DOHH2 (cell line): ENCODE measurements around the gene UBE2L3.
"Not testable (repeated sequence)": the region's sequence is repeated elsewhere in the genome, so short reads cannot be mapped to it uniquely, and the experiment has no call there.

ENCODE experiments used
- H3F3A ChIP-seq: fragments of 200-600 bp; sonication (generic), shearing (Covaris generic); 2 replicates; pipeline ENCODE4 v1.6.0; 2016; ENCODE audit warnings: antibody characterized with exemption, mild to moderate bottlenecking; ENCODE audit not compliant: control insufficient read depth, insufficient read depth
- H3K27ac ChIP-seq: fragments of 200-600 bp; sonication (generic); 2 replicates; pipeline ENCODE4 v1.5.1; 2014; ENCODE audit warnings: low read depth, mild to moderate bottlenecking, low read length, moderate library complexity
- H3K27me3 ChIP-seq: fragments of 200-600 bp; sonication (generic); 2 replicates; pipeline ENCODE4 v1.6.1; 2014; ENCODE audit warnings: mild to moderate bottlenecking, low read length, mixed read lengths; ENCODE audit not compliant: control insufficient read depth
- H3K36me3 ChIP-seq: fragments of 200-600 bp; sonication (generic); 2 replicates; pipeline ENCODE4 v1.6.1; 2014; ENCODE audit warnings: mild to moderate bottlenecking, low read length, moderate library complexity, mixed read lengths; ENCODE audit not compliant: control insufficient read depth
- H3K4me1 ChIP-seq: fragments of 200-600 bp; sonication (generic); 2 replicates; pipeline ENCODE4 v1.6.1; 2014; ENCODE audit warnings: mild to moderate bottlenecking, low read length, mixed read lengths; ENCODE audit not compliant: control insufficient read depth
- H3K4me2 ChIP-seq: fragments of 200-600 bp; sonication (generic); 2 replicates; pipeline ENCODE4 v1.6.0; 2014; ENCODE audit warnings: mild to moderate bottlenecking, low read length, moderate library complexity
- H3K4me3 ChIP-seq: fragments of 200-600 bp; sonication (generic); 2 replicates; pipeline ENCODE4 v1.5.1; 2014; ENCODE audit warnings: mild to moderate bottlenecking, low read length, mixed read lengths
- H3K79me2 ChIP-seq: fragments of 200-600 bp; sonication (generic); 2 replicates; pipeline ENCODE4 v1.6.1; 2014; ENCODE audit warnings: mild to moderate bottlenecking, low read length, mixed read lengths; ENCODE audit not compliant: control insufficient read depth
- H3K9me2 ChIP-seq: fragments of 200-600 bp; sonication (generic); replicated peaks from 2 replicates; pipeline ENCODE4 v1.6.1; 2014; ENCODE audit warnings: mild to moderate bottlenecking, low read length, mixed read lengths; ENCODE audit not compliant: control insufficient read depth
- H3K9me3 ChIP-seq: fragments of 200-600 bp; sonication (generic); 2 replicates; pipeline ENCODE4 v1.6.1; 2014; ENCODE audit warnings: antibody characterized with exemption, low read length, mixed read lengths; ENCODE audit not compliant: control insufficient read depth, insufficient read depth
- H4K20me1 ChIP-seq: fragments of 200-600 bp; sonication (generic); 2 replicates; pipeline ENCODE4 v1.6.0; 2014; ENCODE audit warnings: low read depth, mild to moderate bottlenecking, antibody characterized with exemption, low read length, moderate library complexity; ENCODE audit not compliant: control insufficient read depth, insufficient read depth
- EZH2phosphoT487 ChIP-seq: fragments of 200-600 bp; sonication (generic); IDR thresholded peaks from 2 replicates; pipeline ENCODE4 v1.6.1; 2017; ENCODE audit warnings: borderline replicate concordance, mild to moderate bottlenecking, antibody characterized with exemption, low read length, moderate library complexity, mixed read lengths
- TF ChIP-seq, protein P1 (sequence below): fragments of 200-600 bp; sonication (generic); IDR thresholded peaks from one replicate; pipeline ENCODE4 v1.5.1; 2014; ENCODE audit warnings: antibody characterized with exemption, mild to moderate bottlenecking, low read depth, low read length; ENCODE audit not compliant: poor library complexity, severe bottlenecking

The UBE2L3 gene

DNA sequence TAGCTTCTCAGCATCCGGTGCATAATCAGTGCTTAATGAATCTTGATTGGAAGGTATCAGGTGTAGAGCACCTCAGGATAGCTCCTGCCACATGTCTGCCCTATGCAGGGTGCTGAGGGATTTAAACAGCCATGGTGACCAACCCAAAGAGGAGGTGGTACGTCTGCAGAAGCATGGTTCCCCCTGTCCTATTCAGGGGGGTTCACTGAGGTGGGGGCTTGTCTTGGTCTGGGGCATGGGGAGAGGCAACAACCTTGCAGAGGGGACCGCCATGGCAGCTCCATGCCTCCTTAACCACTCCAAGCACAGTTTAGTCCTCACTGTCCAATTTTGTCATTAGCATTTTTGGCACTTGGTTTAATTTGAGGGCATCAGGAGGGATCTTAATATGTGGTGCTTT is 24.9 kb downstream of the UBE2L3 start:
- peaks cover 80% of the 10 kb centered on the region for H3K36me3 ChIP-seq

DNA sequence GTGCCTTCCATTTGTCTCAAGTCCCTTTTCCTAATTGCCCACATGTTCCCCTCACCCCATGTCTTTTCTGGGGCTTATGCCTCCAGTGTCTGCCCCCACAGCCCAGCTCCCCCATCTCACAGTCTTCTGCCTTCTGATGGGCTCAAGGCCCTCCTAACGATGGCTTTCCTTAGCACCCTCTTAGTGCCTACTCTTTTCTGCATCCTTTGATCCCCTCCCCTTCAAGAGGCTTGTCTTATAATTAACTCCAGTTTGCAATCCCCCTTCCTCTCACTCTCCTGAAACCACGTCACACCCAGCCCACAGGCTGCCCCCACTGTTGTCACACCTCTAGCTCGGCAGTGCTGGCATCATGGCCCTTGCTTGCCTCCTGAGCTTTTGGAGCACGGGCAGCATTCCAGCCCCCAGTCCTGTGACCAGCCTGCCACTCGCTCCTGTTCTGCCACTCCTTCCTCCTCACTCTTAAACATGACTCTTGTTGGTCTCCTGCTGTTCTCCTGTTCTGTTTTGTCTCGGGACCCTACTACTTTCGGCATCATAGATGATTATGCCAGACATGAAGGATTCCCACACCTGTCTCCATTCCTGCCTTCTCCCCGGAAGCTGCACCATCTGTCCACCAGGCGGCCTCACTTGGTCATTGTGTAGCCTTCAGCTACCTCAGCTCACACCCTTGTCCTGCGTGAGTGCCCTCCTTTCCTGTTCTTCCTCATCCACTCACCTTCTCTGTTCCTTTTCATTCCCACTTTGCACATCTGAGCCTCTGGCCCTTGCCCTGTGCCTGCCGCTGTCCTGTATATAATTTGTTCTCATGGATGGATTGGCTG is 26.1 kb downstream of the UBE2L3 start:
- peaks cover 33% of the 10 kb centered on the region; the same call in 1 of the 2 replicates for H4K20me1 ChIP-seq
- TF ChIP-seq, protein P1, sequence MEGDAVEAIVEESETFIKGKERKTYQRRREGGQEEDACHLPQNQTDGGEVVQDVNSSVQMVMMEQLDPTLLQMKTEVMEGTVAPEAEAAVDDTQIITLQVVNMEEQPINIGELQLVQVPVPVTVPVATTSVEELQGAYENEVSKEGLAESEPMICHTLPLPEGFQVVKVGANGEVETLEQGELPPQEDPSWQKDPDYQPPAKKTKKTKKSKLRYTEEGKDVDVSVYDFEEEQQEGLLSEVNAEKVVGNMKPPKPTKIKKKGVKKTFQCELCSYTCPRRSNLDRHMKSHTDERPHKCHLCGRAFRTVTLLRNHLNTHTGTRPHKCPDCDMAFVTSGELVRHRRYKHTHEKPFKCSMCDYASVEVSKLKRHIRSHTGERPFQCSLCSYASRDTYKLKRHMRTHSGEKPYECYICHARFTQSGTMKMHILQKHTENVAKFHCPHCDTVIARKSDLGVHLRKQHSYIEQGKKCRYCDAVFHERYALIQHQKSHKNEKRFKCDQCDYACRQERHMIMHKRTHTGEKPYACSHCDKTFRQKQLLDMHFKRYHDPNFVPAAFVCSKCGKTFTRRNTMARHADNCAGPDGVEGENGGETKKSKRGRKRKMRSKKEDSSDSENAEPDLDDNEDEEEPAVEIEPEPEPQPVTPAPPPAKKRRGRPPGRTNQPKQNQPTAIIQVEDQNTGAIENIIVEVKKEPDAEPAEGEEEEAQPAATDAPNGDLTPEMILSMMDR = peak; percentile 24
- no peak for TF ChIP-seq EZH2phosphoT487
- peaks cover 80% of the 10 kb centered on the region for H3K36me3 ChIP-seq

More for the DNA sequence above, 24.9 kb downstream of the UBE2L3 start:
- Histone ChIP-seq H3K27me3 (no peaks in the 10 kb centered on the region), H3K27ac (no peak overlapping the region), H3K4me1 (peaks cover 35% of the 10 kb centered on the region), H3K4me2 (no peak overlapping the region), H3K9me2 (no peaks in the 10 kb centered on the region), H3K79me2 (peaks cover 99% of the 10 kb centered on the region), H4K20me1 (peaks cover 41% of the 10 kb centered on the region), H3F3A (peaks cover 9% of the 10 kb centered on the region), H3K9me3 (no peaks in the 10 kb centered on the region), H3K4me3 (no peak overlapping the region)
- TF ChIP-seq, protein P1 = no peak
- no peak for TF ChIP-seq EZH2phosphoT487

DNA sequence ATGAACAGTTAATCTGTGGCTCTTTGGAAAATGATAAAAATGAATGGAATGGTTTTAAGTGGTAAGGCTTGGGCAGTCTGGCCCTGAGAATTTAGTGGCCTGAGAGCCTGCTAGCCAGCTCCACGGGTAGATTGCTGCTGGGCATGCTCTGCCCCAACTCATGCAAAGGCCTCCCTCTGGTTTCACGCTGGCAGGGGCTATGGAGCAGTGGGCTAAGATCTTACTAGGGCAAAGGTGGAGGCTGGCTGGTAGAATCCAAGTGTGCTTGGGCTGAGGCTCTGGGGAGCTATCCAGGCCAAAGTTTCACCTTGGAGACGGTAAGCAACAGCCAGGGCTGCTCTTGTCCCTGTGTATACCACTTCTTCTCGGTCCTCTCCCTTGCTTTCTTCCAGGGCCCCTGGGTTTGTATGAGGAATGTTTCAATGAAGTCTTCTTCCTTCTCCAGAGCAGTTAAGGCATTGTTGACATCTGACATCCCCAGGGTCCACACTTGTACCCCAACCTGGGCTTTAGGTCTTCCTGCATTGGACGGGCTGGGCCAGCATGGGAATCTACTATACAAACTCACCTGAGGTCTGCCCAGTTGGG is 27.4 kb downstream of the UBE2L3 start:
- 0 out of 2 replicates have a peak, but pooled peaks cover 2% of the 10 kb centered on the region for H3F3A ChIP-seq
- no peaks in the 10 kb centered on the region for H3K9me2 ChIP-seq
- H3K4me1 ChIP-seq = peaks cover 17% of the 10 kb centered on the region
- no peak overlapping the region for H3K4me3 ChIP-seq
- no peaks in the 10 kb centered on the region for H3K9me3 ChIP-seq
- peaks cover 100% of the 10 kb centered on the region for H3K79me2 ChIP-seq
- peaks cover 82% of the 10 kb centered on the region for H3K36me3 ChIP-seq
- TF ChIP-seq, protein P1 = no peak
- H3K27ac ChIP-seq = no peak overlapping the region
- H4K20me1 ChIP-seq = peaks cover 31% of the 10 kb centered on the region; the same call in 1 of the 2 replicates
- H3K27me3 ChIP-seq = no peaks in the 10 kb centered on the region
- H3K4me2 ChIP-seq = no peak overlapping the region

More for the DNA sequence above, 26.1 kb downstream of the UBE2L3 start:
- H3K4me1 ChIP-seq = peaks cover 25% of the 10 kb centered on the region
- peaks cover 100% of the 10 kb centered on the region for H3K79me2 ChIP-seq
- 0 out of 2 replicates have a peak, but pooled peaks cover 2% of the 10 kb centered on the region for H3F3A ChIP-seq
- no peaks in the 10 kb centered on the region for H3K9me2 ChIP-seq
- no peak overlapping the region for H3K27ac ChIP-seq
- H3K27me3 ChIP-seq = no peaks in the 10 kb centered on the region
- no peak overlapping the region for H3K4me3 ChIP-seq
- H3K4me2 ChIP-seq = no peak overlapping the region
- no peaks in the 10 kb centered on the region for H3K9me3 ChIP-seq

DNA sequence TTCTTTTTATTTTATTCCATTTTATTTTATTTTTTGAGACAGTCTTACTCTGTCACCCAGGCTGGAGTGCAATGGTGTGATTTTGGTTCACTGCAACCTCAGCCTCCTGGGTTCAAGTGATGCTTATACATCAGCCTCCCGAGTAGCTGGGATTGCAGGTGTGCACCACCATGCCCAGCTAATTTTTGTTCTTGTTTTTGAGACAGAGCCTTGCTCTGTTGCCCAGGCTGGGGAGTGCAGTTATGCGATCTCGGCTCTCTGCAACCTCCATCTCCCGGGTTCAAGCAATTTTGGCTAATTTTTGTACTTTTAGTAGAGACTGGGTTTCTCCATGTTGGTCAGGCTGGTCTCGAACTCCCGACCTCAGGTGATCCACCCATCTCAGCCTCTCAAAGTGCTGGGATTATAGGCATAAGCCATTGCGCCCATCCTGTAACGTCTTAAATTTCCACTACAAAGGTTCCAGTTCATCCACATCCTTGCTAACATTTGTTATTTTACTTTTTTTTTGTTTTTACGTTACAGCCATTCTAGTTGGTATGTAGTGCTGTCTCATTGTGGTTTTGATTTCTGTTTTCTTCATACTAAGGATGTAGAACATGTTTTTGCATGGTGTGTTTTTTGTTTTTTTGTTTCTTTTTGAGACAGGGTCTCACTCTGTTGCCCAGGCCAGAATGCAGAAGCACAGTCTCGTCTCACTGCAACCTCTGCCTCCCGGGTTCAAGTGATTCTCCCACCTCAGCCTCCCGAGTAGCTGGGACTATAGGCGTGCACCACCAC is 29.0 kb downstream of the UBE2L3 start:
- H3K4me3 ChIP-seq, H3F3A ChIP-seq, H3K4me2 ChIP-seq, H3K9me2 ChIP-seq, H3K27me3 ChIP-seq, H3K9me3 ChIP-seq, H3K4me1 ChIP-seq, H3K27ac ChIP-seq: not testable (repeated sequence)
- Histone ChIP-seq H4K20me1 (peaks cover 22% of the 10 kb centered on the region; the same call in 1 of the 2 replicates), H3K36me3 (peaks cover 70% of the 10 kb centered on the region), H3K79me2 (peaks cover 100% of the 10 kb centered on the region)
